HG03159 (cell line): Measurements from ENCODE around the gene SEMA3E.
"Not testable (repeated sequence)": the region's sequence is repeated elsewhere in the genome, so short reads cannot be mapped to it uniquely, and the experiment has no call there.

ENCODE experiments used
- ATAC-seq: cut with Tn5 transposase; IDR thresholded peaks from one replicate; pipeline ENCODE4 v1.9.1; 2021; ENCODE audit warnings: mild to moderate bottlenecking, moderate library complexity; ENCODE audit not compliant: unreplicated experiment

The SEMA3E gene

GRCh38 chr7:83457022-83457892, 191.7 kb downstream of the SEMA3E start:
- ATAC-seq, result no peak

GRCh38 chr7:83456413-83456812, 192.5 kb downstream of the SEMA3E start:
- ATAC-seq, result no peak

GRCh38 chr7:83455612-83456011, 193.3 kb downstream of the SEMA3E start:
- no peak for ATAC-seq

- ATAC-seq, result no peak
These were observed 196.7 kb downstream of the SEMA3E start for GRCh38 chr7:83452256-83452655.

GRCh38 chr7:83451501-83452045, 197.4 kb downstream of the SEMA3E start:
- ATAC-seq, result no peak

GRCh38 chr7:83449781-83450180, 199.2 kb downstream of the SEMA3E start:
- no peak for ATAC-seq

- no peak for ATAC-seq
These were observed 201.3 kb downstream of the SEMA3E start for GRCh38 chr7:83447681-83448080.

- ATAC-seq, result no peak
These were observed 202.8 kb downstream of the SEMA3E start for GRCh38 chr7:83446102-83446669.

GRCh38 chr7:83442911-83443310, 206.0 kb downstream of the SEMA3E start:
- no peak for ATAC-seq

GRCh38 chr7:83439026-83439425, 209.9 kb downstream of the SEMA3E start:
- no peak for ATAC-seq

GRCh38 chr7:83430289-83430688, 218.7 kb downstream of the SEMA3E start:
- ATAC-seq, result not testable (repeated sequence)

GRCh38 chr7:83429493-83429892, 219.4 kb downstream of the SEMA3E start:
- no peak for ATAC-seq

- ATAC-seq, result no peak
These were observed 221.1 kb downstream of the SEMA3E start for GRCh38 chr7:83427884-83428283.

- ATAC-seq, result no peak
These were observed 222.6 kb downstream of the SEMA3E start for GRCh38 chr7:83426325-83426724.

GRCh38 chr7:83419013-83419412, 229.9 kb downstream of the SEMA3E start:
- ATAC-seq, result no peak

- no peak for ATAC-seq
These were observed 233.1 kb downstream of the SEMA3E start for GRCh38 chr7:83415840-83416239.

GRCh38 chr7:83414947-83415346, 234.0 kb downstream of the SEMA3E start:
- ATAC-seq, result no peak

- no peak for ATAC-seq
These were observed 235.1 kb downstream of the SEMA3E start for GRCh38 chr7:83413831-83414230.

- no peak for ATAC-seq
These were observed 235.5 kb downstream of the SEMA3E start for GRCh38 chr7:83413424-83413823.

GRCh38 chr7:83410989-83411591, 237.8 kb downstream of the SEMA3E start:
- ATAC-seq, result peak; percentile 82

- no peak for ATAC-seq
These were observed 254.2 kb downstream of the SEMA3E start for GRCh38 chr7:83394776-83395175.

- no peak for ATAC-seq
These were observed 260.5 kb downstream of the SEMA3E start for GRCh38 chr7:83388436-83388835.
